ENCODE data around the gene C6orf52.

C6orf52 gene

GRCh38 chr6:10643201-10643651 lies 51.2 kb downstream of the C6orf52 start:
- H3K4me3 ChIP-seq (ENCODE audit: low read depth, low read length), result no peak overlapping the region
- peaks cover 11% of the 10 kb centered on the region for H3K9me3 ChIP-seq (ENCODE audit: control insufficient read depth, insufficient read depth, low read depth, low read length)
- H3K27ac ChIP-seq (ENCODE audit: low read depth, low read length), result no peak overlapping the region
- no peaks in the 10 kb centered on the region for H3K36me3 ChIP-seq (ENCODE audit: control insufficient read depth, insufficient read depth, low read length)
- no peaks in the 10 kb centered on the region for H3K4me1 ChIP-seq (ENCODE audit: control insufficient read depth, insufficient read depth, low read length)
- no peaks in the 10 kb centered on the region for H3K27me3 ChIP-seq (ENCODE audit: control insufficient read depth, insufficient read depth, low read length)
- no peak overlapping the region for H3K9ac ChIP-seq (ENCODE audit: low read length)

- Histone ChIP-seq H3K9me3 (ENCODE audit: control insufficient read depth, insufficient read depth, low read depth, low read length) (peaks cover 15% of the 10 kb centered on the region), H3K4me1 (ENCODE audit: control insufficient read depth, insufficient read depth, low read length) (no peaks in the 10 kb centered on the region), H3K9ac (ENCODE audit: low read length) (no peak overlapping the region), H3K4me3 (ENCODE audit: low read depth, low read length) (no peak overlapping the region), H3K36me3 (ENCODE audit: control insufficient read depth, insufficient read depth, low read length) (no peaks in the 10 kb centered on the region), H3K27ac (ENCODE audit: low read depth, low read length) (no peak overlapping the region), H3K27me3 (ENCODE audit: control insufficient read depth, insufficient read depth, low read length) (no peaks in the 10 kb centered on the region)
Observed at GRCh38 chr6:10641528-10641927, 52.9 kb downstream of the C6orf52 start.

- Histone ChIP-seq H3K4me3 (ENCODE audit: low read depth, low read length) (no peak overlapping the region), H3K4me1 (ENCODE audit: control insufficient read depth, insufficient read depth, low read length) (no peaks in the 10 kb centered on the region), H3K27ac (ENCODE audit: low read depth, low read length) (no peak overlapping the region), H3K9me3 (ENCODE audit: control insufficient read depth, insufficient read depth, low read depth, low read length) (peaks cover 15% of the 10 kb centered on the region), H3K36me3 (ENCODE audit: control insufficient read depth, insufficient read depth, low read length) (no peaks in the 10 kb centered on the region), H3K27me3 (ENCODE audit: control insufficient read depth, insufficient read depth, low read length) (no peaks in the 10 kb centered on the region), H3K9ac (ENCODE audit: low read length) (no peak overlapping the region)
Observed at GRCh38 chr6:10640412-10640811, 54.0 kb downstream of the C6orf52 start.

- Histone ChIP-seq H3K27ac (ENCODE audit: low read depth, low read length) (no peak overlapping the region), H3K4me3 (ENCODE audit: low read depth, low read length) (no peak overlapping the region)
Observed at GRCh38 chr6:10633216-10633615, 61.2 kb downstream of the C6orf52 start.

GRCh38 chr6:10630178-10630577 lies 64.2 kb downstream of the C6orf52 start:
- H3K27ac ChIP-seq (ENCODE audit: low read depth, low read length), result no peak overlapping the region
- H3K36me3 ChIP-seq (ENCODE audit: control insufficient read depth, insufficient read depth, low read length), result peaks cover 32% of the 10 kb centered on the region
- no peaks in the 10 kb centered on the region for H3K9me3 ChIP-seq (ENCODE audit: control insufficient read depth, insufficient read depth, low read depth, low read length)
- H3K4me1 ChIP-seq (ENCODE audit: control insufficient read depth, insufficient read depth, low read length), result 0 out of 2 replicates have a peak, but pooled peaks cover 9% of the 10 kb centered on the region
- no peak overlapping the region for H3K9ac ChIP-seq (ENCODE audit: low read length)
- no peaks in the 10 kb centered on the region for H3K27me3 ChIP-seq (ENCODE audit: control insufficient read depth, insufficient read depth, low read length)
- no peak overlapping the region for H3K4me3 ChIP-seq (ENCODE audit: low read depth, low read length)

More at GRCh38 chr6:10633216-10633615, 61.2 kb downstream of the C6orf52 start:
- H3K9ac ChIP-seq (ENCODE audit: low read length), result no peak overlapping the region
- peaks cover 4% of the 10 kb centered on the region for H3K9me3 ChIP-seq (ENCODE audit: control insufficient read depth, insufficient read depth, low read depth, low read length)
- peaks cover 3% of the 10 kb centered on the region for H3K36me3 ChIP-seq (ENCODE audit: control insufficient read depth, insufficient read depth, low read length)
- H3K4me1 ChIP-seq (ENCODE audit: control insufficient read depth, insufficient read depth, low read length), result 0 out of 2 replicates have a peak, but pooled peaks cover 9% of the 10 kb centered on the region
- H3K27me3 ChIP-seq (ENCODE audit: control insufficient read depth, insufficient read depth, low read length), result no peaks in the 10 kb centered on the region

- Histone ChIP-seq H3K9me3 (ENCODE audit: control insufficient read depth, insufficient read depth, low read depth, low read length) (no peaks in the 10 kb centered on the region), H3K27ac (ENCODE audit: low read depth, low read length) (no peak overlapping the region), H3K9ac (ENCODE audit: low read length) (no peak overlapping the region), H3K4me1 (ENCODE audit: control insufficient read depth, insufficient read depth, low read length) (no peaks in the 10 kb centered on the region), H3K36me3 (ENCODE audit: control insufficient read depth, insufficient read depth, low read length) (peaks cover 56% of the 10 kb centered on the region), H3K27me3 (ENCODE audit: control insufficient read depth, insufficient read depth, low read length) (no peaks in the 10 kb centered on the region), H3K4me3 (ENCODE audit: low read depth, low read length) (no peak overlapping the region)
Observed at GRCh38 chr6:10627800-10628199, 66.6 kb downstream of the C6orf52 start.

- Histone ChIP-seq H3K4me1 (ENCODE audit: control insufficient read depth, insufficient read depth, low read length) (no peaks in the 10 kb centered on the region), H3K27me3 (ENCODE audit: control insufficient read depth, insufficient read depth, low read length) (no peaks in the 10 kb centered on the region), H3K9ac (ENCODE audit: low read length) (no peak overlapping the region), H3K9me3 (ENCODE audit: control insufficient read depth, insufficient read depth, low read depth, low read length) (no peaks in the 10 kb centered on the region; the same call in 1 of the 2 replicates), H3K4me3 (ENCODE audit: low read depth, low read length) (no peak overlapping the region), H3K27ac (ENCODE audit: low read depth, low read length) (no peak overlapping the region), H3K36me3 (ENCODE audit: control insufficient read depth, insufficient read depth, low read length) (peaks cover 71% of the 10 kb centered on the region)
Observed at GRCh38 chr6:10626154-10626741, 68.2 kb downstream of the C6orf52 start.

GRCh38 chr6:10624836-10625235 lies 69.6 kb downstream of the C6orf52 start:
- Histone ChIP-seq H3K4me1 (ENCODE audit: control insufficient read depth, insufficient read depth, low read length) (no peaks in the 10 kb centered on the region), H3K9me3 (ENCODE audit: control insufficient read depth, insufficient read depth, low read depth, low read length) (no peaks in the 10 kb centered on the region; the same call in 1 of the 2 replicates), H3K27me3 (ENCODE audit: control insufficient read depth, insufficient read depth, low read length) (no peaks in the 10 kb centered on the region), H3K4me3 (ENCODE audit: low read depth, low read length) (no peak overlapping the region), H3K27ac (ENCODE audit: low read depth, low read length) (no peak overlapping the region), H3K36me3 (ENCODE audit: control insufficient read depth, insufficient read depth, low read length) (peaks cover 79% of the 10 kb centered on the region), H3K9ac (ENCODE audit: low read length) (no peak overlapping the region)

GRCh38 chr6:10621847-10622246 lies 72.6 kb downstream of the C6orf52 start:
- Histone ChIP-seq H3K4me3 (ENCODE audit: low read depth, low read length) (no peak overlapping the region), H3K27ac (ENCODE audit: low read depth, low read length) (no peak overlapping the region), H3K4me1 (ENCODE audit: control insufficient read depth, insufficient read depth, low read length) (no peaks in the 10 kb centered on the region), H3K36me3 (ENCODE audit: control insufficient read depth, insufficient read depth, low read length) (peaks cover 73% of the 10 kb centered on the region), H3K9ac (ENCODE audit: low read length) (no peak overlapping the region), H3K9me3 (ENCODE audit: control insufficient read depth, insufficient read depth, low read depth, low read length) (no peaks in the 10 kb centered on the region; the same call in 1 of the 2 replicates), H3K27me3 (ENCODE audit: control insufficient read depth, insufficient read depth, low read length) (no peaks in the 10 kb centered on the region)
